VCaP (cell line): ENCODE results near the gene TTC13.
A peak's percentile ranks its signal among the peaks of the same experiment; 100 is the strongest.

Source experiments
- H3K27ac ChIP-seq: fragments of 450-650 bp; 2 replicates; pipeline ENCODE4 v1.5.1; 2017
- TF ChIP-seq, protein P1 (sequence below): fragments of 450-650 bp; conservative IDR thresholded peaks from 2 replicates; pipeline ENCODE4 v1.5.1; 2017; ENCODE audit warnings: mild to moderate bottlenecking, moderate library complexity

The TTC13 gene

DNA sequence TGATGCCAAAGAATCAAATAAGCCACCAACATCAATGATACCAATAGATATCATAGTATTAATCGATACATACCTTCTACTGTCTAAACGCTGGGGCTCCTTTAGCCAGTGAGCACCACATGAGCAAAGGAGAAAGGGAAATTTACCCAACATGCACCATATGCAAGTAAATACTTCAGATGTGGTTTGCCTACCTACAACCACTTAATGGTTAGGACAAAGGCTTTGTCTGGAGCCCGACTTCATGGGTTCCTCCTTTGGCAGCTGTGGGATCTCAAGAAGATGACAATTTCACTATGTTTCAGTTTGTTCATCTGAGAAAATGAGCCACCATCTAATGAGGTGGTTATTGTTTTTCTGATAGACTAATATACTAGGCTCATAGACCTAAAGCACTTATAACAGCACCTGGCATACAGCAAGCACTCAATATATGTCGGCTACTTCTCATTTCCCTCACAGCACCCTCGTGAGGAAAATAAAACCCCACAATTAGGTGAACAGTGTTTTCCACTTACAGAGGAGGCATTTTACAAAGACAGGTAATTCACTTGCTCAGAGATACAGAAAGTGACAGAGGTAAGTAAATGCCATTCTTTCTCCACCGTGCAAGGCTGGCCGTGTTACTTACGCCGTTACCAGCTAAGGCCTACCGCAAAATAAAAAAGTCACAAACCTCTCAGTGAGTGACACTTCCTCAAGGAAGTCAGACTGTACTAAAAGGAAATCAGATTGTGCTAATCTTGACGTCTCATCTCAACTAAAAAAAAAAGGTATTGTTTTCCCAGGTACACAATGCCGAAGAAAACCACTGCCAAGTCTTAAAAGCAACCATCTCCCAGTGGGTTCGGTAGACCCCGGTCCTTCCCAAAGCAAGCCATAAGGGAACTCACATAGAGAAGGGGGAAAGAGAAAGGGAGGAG lies 1.6 kb downstream of the TTC13 start:
- TF ChIP-seq, protein P1, sequence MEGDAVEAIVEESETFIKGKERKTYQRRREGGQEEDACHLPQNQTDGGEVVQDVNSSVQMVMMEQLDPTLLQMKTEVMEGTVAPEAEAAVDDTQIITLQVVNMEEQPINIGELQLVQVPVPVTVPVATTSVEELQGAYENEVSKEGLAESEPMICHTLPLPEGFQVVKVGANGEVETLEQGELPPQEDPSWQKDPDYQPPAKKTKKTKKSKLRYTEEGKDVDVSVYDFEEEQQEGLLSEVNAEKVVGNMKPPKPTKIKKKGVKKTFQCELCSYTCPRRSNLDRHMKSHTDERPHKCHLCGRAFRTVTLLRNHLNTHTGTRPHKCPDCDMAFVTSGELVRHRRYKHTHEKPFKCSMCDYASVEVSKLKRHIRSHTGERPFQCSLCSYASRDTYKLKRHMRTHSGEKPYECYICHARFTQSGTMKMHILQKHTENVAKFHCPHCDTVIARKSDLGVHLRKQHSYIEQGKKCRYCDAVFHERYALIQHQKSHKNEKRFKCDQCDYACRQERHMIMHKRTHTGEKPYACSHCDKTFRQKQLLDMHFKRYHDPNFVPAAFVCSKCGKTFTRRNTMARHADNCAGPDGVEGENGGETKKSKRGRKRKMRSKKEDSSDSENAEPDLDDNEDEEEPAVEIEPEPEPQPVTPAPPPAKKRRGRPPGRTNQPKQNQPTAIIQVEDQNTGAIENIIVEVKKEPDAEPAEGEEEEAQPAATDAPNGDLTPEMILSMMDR, result no peak

DNA sequence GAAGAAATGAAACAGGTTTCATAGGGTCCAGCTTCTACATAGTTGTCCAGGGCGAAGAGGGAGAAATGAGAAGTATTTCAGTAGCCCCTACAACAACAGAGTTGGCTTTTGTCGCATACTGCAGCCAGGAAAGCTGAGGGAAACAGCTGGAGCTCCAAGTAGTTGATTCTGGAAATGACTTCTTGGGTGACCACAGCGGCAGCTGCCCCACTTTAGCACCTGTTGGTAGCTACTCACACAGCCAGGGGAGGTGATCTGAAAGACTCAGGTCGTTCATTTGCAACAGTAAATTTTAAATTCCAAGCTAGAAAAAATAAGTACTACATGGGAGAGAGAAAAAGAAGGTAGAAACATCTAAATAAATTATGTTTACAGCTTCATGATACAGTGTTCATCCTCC lies 2.3 kb downstream of the TTC13 start:
- TF ChIP-seq, protein P1, result no peak
- H3K27ac ChIP-seq, result peak overlapping the region; percentile 82; the same call in 1 of the 2 replicates

More for the DNA sequence above, 1.6 kb downstream of the TTC13 start:
- H3K27ac ChIP-seq, result peak overlapping the region; percentile 82

DNA sequence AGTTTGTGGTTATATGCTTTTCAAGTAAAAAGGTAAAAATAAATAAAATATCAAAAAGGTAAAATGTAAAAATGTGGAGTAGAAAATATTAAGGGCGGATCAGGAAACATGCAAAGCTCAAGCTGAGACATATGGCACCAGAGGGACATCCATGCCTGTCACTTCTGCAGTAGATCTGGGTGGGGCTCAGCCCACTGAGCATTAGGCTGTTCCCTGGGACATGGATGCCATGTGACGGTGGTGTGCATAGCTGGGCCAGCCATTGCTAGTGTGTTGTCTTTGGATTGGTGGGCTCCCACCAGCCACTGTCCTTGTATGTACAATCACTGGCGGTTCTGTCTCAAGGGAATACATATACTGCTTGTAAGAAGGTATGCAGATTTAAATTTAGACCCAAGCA lies 3.0 kb downstream of the TTC13 start:
- TF ChIP-seq, protein P1, result no peak
- no peak overlapping the region for H3K27ac ChIP-seq

DNA sequence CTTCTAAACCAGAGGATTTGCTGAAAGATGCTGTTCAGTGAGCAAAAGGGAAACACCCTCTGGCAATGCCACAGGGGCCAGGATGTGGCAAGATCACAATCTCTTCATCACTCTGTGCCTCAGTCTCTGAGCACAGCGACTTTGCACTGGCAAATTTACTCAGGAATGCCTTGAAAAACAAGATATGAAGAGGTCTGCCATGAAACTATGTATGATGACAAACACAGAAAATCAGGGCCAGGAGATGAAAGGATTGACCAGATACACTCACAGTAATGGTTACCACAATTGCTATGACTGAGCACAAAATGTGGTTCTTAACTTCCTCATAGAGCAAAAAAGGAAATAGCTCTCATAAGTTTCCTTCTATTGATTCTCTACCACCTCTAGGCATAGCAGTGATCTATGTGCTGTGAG lies 5.8 kb downstream of the TTC13 start:
- TF ChIP-seq, protein P1, result no peak
- no peak overlapping the region for H3K27ac ChIP-seq

DNA sequence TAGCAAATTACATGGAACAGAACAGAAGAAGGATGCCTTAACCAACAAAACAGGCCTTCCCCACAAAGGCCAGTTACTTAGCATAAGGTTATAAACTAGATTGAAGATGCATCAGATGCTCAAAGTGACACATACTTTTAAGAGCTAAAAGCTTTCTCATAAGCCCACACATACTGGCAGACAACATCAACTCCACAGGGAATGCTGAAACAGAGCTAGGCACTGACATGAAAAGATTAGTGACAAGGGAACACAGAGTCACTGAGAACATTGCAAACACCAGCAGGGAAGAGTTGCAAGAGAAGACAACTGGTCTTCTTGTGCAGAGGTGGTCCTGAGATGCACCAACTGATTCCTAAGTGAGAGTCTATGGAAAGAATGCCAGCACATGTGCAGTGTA lies 6.9 kb downstream of the TTC13 start:
- TF ChIP-seq, protein P1, result no peak
- no peak overlapping the region for H3K27ac ChIP-seq

DNA sequence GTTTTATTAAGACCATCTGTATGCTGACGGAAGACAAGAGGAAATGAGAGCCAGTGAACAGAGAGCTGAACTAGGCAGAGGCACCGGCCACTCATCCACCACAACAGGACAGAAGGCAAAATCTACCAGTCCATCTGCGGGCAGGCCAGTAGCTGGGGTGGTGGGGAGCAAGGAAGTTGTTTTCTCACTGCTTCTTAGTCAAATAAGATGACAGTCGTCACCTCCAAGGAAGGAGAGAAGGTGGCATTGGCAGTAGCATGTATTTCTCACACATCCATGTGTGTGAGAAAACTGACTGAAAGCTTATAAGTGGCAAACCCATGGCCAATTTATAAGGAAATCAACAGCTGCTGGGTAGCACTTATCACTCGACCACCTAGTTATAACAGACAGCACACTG lies 8.2 kb downstream of the TTC13 start:
- H3K27ac ChIP-seq, result no peak overlapping the region
- TF ChIP-seq, protein P1, result no peak

DNA sequence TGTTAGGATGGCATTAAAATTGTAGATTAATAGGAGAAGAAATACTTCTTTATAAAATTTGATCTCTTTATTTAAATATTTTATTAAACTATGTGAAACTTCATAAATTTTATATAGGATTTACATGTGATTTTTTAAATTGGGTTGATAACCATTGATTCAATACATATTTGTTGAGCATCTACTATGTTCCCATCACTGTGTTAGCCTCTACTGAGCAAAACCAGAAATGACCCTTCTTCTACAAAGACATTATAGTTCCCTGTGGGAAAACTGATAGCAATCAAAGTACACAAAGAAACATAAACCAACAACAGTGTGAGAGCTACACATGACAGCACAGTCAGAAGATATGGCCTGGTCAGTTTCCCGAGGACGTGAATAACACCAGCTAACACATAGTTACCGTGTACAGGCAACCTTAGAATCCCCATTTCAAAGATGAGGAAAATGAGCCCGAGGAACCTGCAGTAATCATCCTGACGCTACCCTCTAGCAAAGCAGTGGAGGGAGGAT lies 12.2 kb downstream of the TTC13 start:
- no peak overlapping the region for H3K27ac ChIP-seq
- TF ChIP-seq, protein P1, result no peak
